Activated naive CD8-positive, alpha-beta T cell treated with anti-CD3 and anti-CD28 coated beads for 36 hours (primary cell): ENCODE measurements around the gene OR10A3. TPM values are rescaled to one million over a fixed set of nuclear protein-coding genes. Genes with fewer than 3 reads are reported as not detected.

Experiments
- DNase-seq: peaks from one replicate; pipeline ENCODE4 v3.0.0; 2021
- H3K27ac Mint-ChIP-seq: one replicate; pipeline ENCODE4 v1.8.0; 2022; ENCODE audit warnings: mild to moderate bottlenecking, moderate library complexity, mixed read lengths
- H3K27me3 Mint-ChIP-seq: one replicate; pipeline ENCODE4 v1.8.0; 2022; ENCODE audit warnings: mild to moderate bottlenecking, mixed read lengths
- H3K36me3 Mint-ChIP-seq: one replicate; pipeline ENCODE4 v1.8.0; 2021; ENCODE audit warnings: mild to moderate bottlenecking, mixed read lengths
- H3K4me1 Mint-ChIP-seq: one replicate; pipeline ENCODE4 v1.8.0; 2021; ENCODE audit warnings: mixed read lengths
- H3K4me3 Mint-ChIP-seq: one replicate; pipeline ENCODE4 v1.8.0; 2022; ENCODE audit warnings: mild to moderate bottlenecking, moderate library complexity, mixed read lengths
- H3K9me3 Mint-ChIP-seq: one replicate; pipeline ENCODE4 v1.8.0; 2022; ENCODE audit warnings: mixed read lengths
- total RNA-seq, 2 experiments: library from RNA; stranded (reverse); gene quantifications; one replicate each; pipeline ENCODE4 v1.2.3, GENCODE V29; 2021

The OR10A3 gene
- total RNA-seq, 2 experiments from 2014 or later = not detected

DNA sequence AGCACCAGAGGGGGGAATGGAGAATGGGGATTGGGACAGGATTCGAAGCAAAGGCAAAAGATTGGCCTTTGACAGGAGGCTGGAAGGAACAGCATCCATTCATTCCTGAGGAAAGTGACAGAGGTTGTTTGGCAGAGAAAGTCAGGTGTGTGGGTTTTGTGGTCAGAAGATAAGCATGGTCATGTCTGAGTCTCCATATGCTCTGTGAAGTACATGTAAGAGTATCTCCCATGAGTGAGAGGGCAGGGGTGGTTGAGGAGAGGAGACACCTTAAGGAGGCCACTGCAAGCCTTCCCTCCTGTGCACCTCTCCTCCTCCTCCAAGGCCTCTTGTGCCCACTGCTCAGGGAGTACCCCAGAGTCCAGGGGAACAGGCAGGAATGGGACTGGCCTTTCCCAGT, 25.6 kb upstream of the OR10A3 start:
- Mint-ChIP-seq H3K27me3 (peaks cover 4% of the 10 kb centered on the region), H3K36me3 (no peaks in the 10 kb centered on the region), H3K4me3 (no peak overlapping the region), H3K9me3 (no peaks in the 10 kb centered on the region), H3K27ac (no peak overlapping the region), H3K4me1 (no peaks in the 10 kb centered on the region)
- DNase-seq = no peak

DNA sequence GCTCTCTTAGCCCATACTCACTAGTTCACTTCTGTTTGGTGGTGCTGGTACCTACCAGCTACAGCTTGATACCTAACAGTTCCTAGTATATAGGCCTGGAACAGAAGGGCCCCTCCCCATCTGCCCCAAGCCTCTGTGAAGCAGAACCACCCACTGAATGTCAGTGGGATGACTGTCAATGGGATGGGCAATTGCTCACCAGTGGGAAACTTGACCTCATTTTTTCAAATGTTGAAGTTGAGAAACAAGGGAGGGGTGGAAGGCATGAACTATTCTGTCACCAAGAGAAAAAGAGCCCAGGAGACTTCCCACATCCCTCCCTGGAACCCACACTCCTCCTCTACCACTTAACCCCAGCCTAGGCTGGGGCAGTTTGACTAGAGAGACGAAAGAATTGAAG, 23.9 kb upstream of the OR10A3 start, which contains the start of gene NLRP10:
Gene NLRP10, minus strand, starts transcription at position 62 of the 400 bp plus-strand sequence. CDS start 1,952 bp downstream, outside the sequence.
- H3K9me3 Mint-ChIP-seq = no peaks in the 10 kb centered on the region
- no peaks in the 10 kb centered on the region for H3K4me1 Mint-ChIP-seq
- no peaks in the 10 kb centered on the region for H3K36me3 Mint-ChIP-seq
- no peak within 1 kb of the TSS for H3K4me3 Mint-ChIP-seq
- H3K27ac Mint-ChIP-seq = no peak within 1 kb of the TSS
- DNase-seq = no peak
- peaks cover 13% of the 10 kb centered on the region for H3K27me3 Mint-ChIP-seq

DNA sequence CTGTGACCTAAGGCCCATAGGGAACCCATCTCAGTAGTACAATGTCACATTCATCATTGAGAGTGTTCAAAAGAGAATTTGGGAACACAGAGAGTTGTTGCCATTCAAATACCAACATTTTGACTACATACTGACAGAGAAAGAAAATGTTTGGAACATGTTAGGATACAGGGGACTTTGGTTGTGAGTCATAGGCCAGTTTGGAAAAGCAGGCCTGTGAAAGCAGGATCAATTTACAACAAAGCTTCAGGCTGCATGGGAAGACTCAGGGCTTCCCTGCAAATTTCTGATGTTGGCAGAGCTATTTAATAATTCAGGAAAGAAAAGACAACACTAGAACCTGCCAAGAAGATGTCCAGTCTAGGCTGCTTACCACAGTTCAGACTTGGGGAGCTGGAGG, 23.4 kb upstream of the OR10A3 start:
- no peaks in the 10 kb centered on the region for H3K4me1 Mint-ChIP-seq
- H3K9me3 Mint-ChIP-seq = no peaks in the 10 kb centered on the region
- H3K27me3 Mint-ChIP-seq = peaks cover 14% of the 10 kb centered on the region
- no peak overlapping the region for H3K4me3 Mint-ChIP-seq
- H3K27ac Mint-ChIP-seq = no peak overlapping the region
- no peak for DNase-seq
- no peaks in the 10 kb centered on the region for H3K36me3 Mint-ChIP-seq

DNA sequence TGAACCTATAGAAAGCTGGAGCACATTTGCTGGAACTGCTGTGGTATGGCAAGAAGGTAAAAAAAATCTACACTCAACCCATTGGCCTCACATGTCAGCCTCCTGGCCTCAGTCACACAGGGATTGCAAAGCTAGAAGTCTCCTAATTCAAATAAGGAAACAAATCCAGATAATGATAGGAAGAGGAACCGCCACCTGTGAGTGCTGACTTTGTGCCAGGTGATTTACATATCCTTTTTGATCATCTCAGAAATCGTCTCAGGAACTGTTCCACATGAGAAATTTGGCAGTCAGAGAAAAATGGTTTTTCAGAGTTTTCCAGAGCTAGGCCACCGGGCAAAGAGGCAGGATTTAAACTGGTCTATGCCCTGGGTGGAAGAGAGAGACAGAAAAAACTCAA, 22.8 kb upstream of the OR10A3 start:
- no peak overlapping the region for H3K27ac Mint-ChIP-seq
- no peak overlapping the region for H3K4me3 Mint-ChIP-seq
- no peak for DNase-seq
- H3K27me3 Mint-ChIP-seq = peaks cover 21% of the 10 kb centered on the region
- H3K36me3 Mint-ChIP-seq = no peaks in the 10 kb centered on the region
- H3K4me1 Mint-ChIP-seq = no peaks in the 10 kb centered on the region
- H3K9me3 Mint-ChIP-seq = no peaks in the 10 kb centered on the region

DNA sequence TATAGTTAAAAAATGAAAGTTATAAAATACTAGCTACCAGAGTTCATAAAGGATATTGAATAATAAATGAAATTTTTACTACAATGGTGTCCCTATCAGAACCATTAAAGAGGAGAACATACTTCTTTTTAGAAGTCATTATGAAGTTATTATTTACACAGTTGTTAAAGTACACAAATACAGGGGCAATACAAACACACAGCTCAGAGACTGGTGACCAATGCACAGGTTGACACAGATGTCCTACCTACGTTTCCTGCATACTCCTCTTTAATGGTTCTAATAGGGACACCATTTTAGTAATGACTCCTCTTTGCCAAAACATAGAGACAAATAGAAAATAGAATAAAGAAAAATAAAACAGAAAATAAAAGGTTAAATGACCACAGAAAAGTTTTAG, 13.7 kb upstream of the OR10A3 start:
- Mint-ChIP-seq H3K9me3 (peaks cover 2% of the 10 kb centered on the region), H3K27me3 (peaks cover 19% of the 10 kb centered on the region), H3K4me3 (no peak overlapping the region), H3K36me3 (no peaks in the 10 kb centered on the region), H3K27ac (no peak overlapping the region), H3K4me1 (no peaks in the 10 kb centered on the region)
- DNase-seq = no peak

DNA sequence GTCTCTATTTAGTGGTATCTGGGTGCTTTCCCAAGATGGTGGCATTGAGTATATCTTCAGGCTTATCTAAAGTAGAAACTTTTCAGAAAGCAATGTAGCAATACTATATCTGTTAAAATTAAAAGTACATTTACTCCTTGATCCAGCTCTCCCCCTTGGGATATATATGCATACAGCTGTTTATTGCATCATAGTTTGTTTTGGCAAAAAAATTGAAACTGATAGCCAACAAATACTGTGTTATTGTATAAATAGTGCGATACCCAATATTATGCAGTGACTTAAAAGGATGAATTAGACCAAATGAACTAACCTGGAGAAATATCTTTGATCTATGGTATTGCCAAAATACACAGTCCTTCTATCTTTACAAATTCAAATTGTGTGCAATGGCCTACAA, 8.4 kb upstream of the OR10A3 start:
- DNase-seq = no peak
- H3K36me3 Mint-ChIP-seq = no peaks in the 10 kb centered on the region
- peaks cover 29% of the 10 kb centered on the region for H3K27me3 Mint-ChIP-seq
- no peaks in the 10 kb centered on the region for H3K4me1 Mint-ChIP-seq
- no peak overlapping the region for H3K4me3 Mint-ChIP-seq
- no peak overlapping the region for H3K27ac Mint-ChIP-seq
- H3K9me3 Mint-ChIP-seq = no peaks in the 10 kb centered on the region

DNA sequence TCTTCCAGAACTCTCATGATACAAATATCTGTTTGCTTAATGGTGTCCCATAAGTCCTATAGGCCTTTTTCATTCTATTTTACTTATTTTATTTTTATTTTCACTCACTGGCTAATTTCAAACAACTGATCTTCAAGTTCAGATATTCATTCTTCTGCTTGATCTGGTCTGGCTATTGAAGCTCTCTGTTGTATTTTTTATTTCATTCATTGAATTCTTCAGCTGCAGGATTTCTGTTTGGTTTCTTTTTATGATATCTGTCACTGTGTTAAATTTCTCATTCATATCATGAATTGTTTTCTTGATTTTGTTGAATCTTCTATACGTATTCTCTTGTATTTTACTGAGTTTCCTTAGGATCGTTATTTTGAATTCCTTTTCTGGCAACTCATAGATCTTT, 2.6 kb upstream of the OR10A3 start:
- DNase-seq = no peak
- no peak overlapping the region for H3K27ac Mint-ChIP-seq
- H3K27me3 Mint-ChIP-seq = peaks cover 23% of the 10 kb centered on the region
- H3K9me3 Mint-ChIP-seq = peaks cover 18% of the 10 kb centered on the region
- H3K4me1 Mint-ChIP-seq = no peaks in the 10 kb centered on the region
- no peak overlapping the region for H3K4me3 Mint-ChIP-seq
- no peaks in the 10 kb centered on the region for H3K36me3 Mint-ChIP-seq

DNA sequence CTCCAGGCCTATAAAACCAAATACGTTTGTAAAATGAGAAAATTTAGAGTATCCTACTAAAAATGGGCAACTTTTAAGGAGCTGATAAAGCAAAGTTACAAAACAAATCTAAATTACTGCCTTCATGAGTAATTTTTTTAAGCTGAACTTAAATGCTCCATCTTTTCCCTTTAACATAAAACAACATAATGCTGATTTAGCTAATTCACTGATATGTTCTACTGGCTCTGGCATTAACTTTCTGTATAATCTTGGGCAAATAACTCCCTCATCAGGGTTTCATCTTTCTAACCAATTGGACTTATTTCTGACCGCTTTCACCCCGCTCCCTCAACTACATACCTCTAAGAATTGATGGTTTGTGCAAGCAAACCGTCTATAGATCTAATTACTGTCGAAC, 362 bp downstream of the OR10A3 start:
- no peaks in the 10 kb centered on the region for H3K4me1 Mint-ChIP-seq
- H3K9me3 Mint-ChIP-seq = peaks cover 18% of the 10 kb centered on the region
- H3K36me3 Mint-ChIP-seq = no peaks in the 10 kb centered on the region
- no peak overlapping the region for H3K4me3 Mint-ChIP-seq
- H3K27ac Mint-ChIP-seq = no peak overlapping the region
- no peak for DNase-seq
- H3K27me3 Mint-ChIP-seq = no peaks in the 10 kb centered on the region

DNA sequence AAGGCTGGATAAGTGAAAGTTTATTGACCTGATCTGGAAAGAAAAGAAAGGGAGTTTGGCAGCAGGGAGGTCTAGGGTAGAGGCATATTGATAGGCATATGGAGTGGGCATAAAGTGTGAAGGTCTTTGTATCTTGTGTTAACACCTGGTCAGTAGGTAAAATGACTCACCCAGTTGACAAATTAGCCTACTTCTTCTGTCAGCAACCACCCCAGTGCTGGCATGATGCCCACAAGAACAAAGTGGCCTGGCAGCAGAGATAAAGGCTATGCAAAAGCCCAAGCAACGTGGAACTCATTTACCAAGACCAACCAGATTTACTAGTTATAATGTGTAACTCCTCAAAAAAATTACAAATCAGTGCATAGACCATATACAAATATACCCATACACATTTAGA, 4.9 kb downstream of the OR10A3 start:
- Mint-ChIP-seq H3K9me3 (no peaks in the 10 kb centered on the region), H3K27ac (no peak overlapping the region), H3K36me3 (no peaks in the 10 kb centered on the region), H3K4me3 (no peak overlapping the region), H3K27me3 (peaks cover 26% of the 10 kb centered on the region), H3K4me1 (no peaks in the 10 kb centered on the region)
- DNase-seq = no peak

DNA sequence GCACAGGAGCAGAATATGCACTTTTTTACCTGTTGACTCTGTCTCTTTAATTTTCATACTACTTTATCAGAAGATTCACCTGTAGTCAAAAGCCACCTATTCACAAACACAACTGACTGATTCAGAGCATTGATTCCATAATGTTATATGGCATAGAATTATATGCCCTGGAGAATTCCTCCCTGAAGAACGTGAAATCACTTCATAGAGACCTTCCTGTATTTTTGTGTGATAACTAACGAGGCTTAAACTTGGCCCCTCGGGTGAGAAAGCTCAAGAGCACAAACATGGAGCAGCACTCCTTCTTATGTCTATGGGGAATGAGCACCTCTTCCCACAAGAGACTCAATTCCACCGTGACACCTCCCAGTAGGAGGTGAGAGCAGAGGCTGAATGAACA, 10.3 kb downstream of the OR10A3 start, which contains the start of gene OR10A6:
Gene OR10A6, minus strand, starts transcription at position 101 of the 400 bp plus-strand sequence. CDS start 2,606 bp downstream, outside the sequence.
- no peaks in the 10 kb centered on the region for H3K9me3 Mint-ChIP-seq
- H3K27ac Mint-ChIP-seq = no peak within 1 kb of the TSS
- H3K4me1 Mint-ChIP-seq = no peaks in the 10 kb centered on the region
- H3K4me3 Mint-ChIP-seq = no peak within 1 kb of the TSS
- no peaks in the 10 kb centered on the region for H3K36me3 Mint-ChIP-seq
- H3K27me3 Mint-ChIP-seq = peaks cover 58% of the 10 kb centered on the region
- no peak for DNase-seq

DNA sequence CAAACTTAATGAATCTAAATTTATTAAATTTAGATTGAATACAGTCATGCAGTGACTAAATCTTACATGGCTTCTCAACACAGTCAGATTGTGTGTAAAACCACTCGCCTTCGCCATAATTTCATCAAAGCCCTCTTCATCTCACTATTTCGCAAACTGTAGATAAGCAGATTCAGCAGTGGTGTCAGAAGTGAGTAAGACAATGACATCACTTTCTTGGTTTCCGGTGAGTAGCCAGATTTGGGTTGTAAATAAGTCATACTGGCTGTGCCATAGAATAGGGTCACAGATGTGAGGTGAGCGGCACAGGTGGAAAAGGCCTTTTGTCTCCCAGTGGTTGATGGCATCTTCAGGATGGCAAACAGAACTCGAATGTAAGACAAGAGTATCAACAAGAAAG, 13.9 kb downstream of the OR10A3 start:
- H3K36me3 Mint-ChIP-seq = no peaks in the 10 kb centered on the region
- no peak for DNase-seq
- H3K9me3 Mint-ChIP-seq = no peaks in the 10 kb centered on the region
- H3K27me3 Mint-ChIP-seq = peaks cover 46% of the 10 kb centered on the region
- H3K4me1 Mint-ChIP-seq = no peaks in the 10 kb centered on the region
- no peak overlapping the region for H3K27ac Mint-ChIP-seq
- no peak overlapping the region for H3K4me3 Mint-ChIP-seq

DNA sequence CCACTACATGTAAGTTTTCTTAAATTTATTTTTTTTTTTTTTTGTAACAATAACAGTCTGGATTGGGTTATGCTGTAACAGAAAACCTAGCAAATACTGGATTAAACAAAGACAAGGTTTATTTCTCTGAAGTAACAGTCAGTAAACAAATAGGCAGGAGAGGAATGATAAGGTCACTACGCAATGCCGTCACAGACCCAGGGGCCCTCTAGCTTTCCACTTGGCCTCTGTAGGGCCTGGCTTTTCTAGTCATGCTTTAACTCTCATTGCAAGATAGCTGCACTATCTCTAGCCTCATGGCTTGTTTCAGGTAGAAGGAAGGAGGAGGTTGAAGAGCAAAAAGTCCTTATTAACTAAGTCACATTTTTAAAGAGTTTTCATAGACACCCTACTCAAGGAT, 17.0 kb downstream of the OR10A3 start:
- H3K27me3 Mint-ChIP-seq = peaks cover 31% of the 10 kb centered on the region
- H3K4me1 Mint-ChIP-seq = no peaks in the 10 kb centered on the region
- no peak for DNase-seq
- H3K9me3 Mint-ChIP-seq = no peaks in the 10 kb centered on the region
- no peak overlapping the region for H3K4me3 Mint-ChIP-seq
- H3K27ac Mint-ChIP-seq = no peak overlapping the region
- H3K36me3 Mint-ChIP-seq = no peaks in the 10 kb centered on the region

DNA sequence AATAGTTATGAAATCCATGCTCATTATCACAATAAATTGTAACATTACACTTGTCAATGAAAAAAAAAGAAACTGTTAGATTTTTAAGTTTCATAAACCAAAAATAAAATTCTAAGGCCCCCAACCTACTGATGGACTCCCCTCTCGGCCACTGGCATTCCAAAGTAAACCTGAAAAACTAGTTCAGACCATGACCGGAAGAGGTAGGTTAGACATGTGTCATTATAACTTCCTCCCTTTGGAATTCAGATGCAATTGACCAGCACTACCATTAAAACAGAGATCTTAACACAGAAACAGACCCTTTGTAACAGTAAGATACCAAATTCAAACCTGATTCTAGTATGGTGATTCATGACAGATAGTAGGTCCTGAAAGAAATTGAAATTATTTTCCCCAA, 23.4 kb downstream of the OR10A3 start:
- Mint-ChIP-seq H3K4me1 (no peaks in the 10 kb centered on the region), H3K4me3 (no peak overlapping the region)

DNA sequence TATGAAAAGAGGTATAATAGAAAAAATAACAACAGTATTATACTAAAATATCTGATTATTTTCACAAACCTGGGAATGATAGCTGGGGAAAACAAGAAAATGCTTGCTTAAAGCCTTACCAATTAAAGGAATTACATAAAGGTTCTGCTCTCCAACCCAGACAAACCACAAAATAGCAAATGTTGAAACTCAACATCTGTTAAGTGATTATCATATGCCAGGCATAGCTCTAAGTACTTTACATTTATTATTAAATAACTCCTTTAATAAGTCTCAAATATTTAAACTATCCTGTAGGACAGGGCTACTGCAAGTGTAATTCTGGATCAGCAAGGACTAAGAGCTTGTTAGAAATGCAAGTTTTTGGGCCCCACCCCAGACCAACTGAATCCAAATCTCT, 30.5 kb downstream of the OR10A3 start:
- no peak for DNase-seq

More for the DNA sequence above, 23.4 kb downstream of the OR10A3 start:
- Mint-ChIP-seq H3K27me3 (peaks cover 5% of the 10 kb centered on the region), H3K27ac (no peak overlapping the region), H3K36me3 (no peaks in the 10 kb centered on the region), H3K9me3 (no peaks in the 10 kb centered on the region)
- DNase-seq = no peak

DNA sequence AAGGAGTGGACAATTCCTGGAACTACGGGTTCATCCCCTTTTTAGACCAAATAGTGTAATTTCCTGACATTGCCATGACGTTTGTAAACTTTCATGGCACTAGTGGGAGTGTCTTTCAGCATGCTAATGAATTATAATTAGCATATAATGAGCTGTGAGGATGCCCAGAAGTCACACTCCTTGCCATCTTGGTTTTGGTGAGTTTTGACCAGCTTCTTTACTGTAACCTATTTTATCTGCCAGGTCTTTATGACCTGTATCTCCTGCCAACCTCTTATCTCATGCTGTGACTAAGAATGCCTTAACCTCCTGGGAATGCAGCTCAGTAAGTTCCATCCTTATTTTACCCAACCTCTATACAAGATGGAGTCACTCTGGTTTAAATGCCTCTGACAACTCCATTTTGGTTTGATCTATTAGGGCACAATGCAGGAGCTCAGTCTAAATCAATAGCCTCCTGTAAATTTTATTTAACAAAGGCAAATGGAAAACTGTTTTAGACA, 31.2 kb downstream of the OR10A3 start:
- no peaks in the 10 kb centered on the region for H3K36me3 Mint-ChIP-seq
- no peaks in the 10 kb centered on the region for H3K9me3 Mint-ChIP-seq

More for the DNA sequence above, 30.5 kb downstream of the OR10A3 start:
- H3K27me3 Mint-ChIP-seq = peaks cover 23% of the 10 kb centered on the region
- H3K36me3 Mint-ChIP-seq = no peaks in the 10 kb centered on the region
- no peak overlapping the region for H3K4me3 Mint-ChIP-seq
- H3K4me1 Mint-ChIP-seq = no peaks in the 10 kb centered on the region
- H3K27ac Mint-ChIP-seq = no peak overlapping the region
- no peaks in the 10 kb centered on the region for H3K9me3 Mint-ChIP-seq

DNA sequence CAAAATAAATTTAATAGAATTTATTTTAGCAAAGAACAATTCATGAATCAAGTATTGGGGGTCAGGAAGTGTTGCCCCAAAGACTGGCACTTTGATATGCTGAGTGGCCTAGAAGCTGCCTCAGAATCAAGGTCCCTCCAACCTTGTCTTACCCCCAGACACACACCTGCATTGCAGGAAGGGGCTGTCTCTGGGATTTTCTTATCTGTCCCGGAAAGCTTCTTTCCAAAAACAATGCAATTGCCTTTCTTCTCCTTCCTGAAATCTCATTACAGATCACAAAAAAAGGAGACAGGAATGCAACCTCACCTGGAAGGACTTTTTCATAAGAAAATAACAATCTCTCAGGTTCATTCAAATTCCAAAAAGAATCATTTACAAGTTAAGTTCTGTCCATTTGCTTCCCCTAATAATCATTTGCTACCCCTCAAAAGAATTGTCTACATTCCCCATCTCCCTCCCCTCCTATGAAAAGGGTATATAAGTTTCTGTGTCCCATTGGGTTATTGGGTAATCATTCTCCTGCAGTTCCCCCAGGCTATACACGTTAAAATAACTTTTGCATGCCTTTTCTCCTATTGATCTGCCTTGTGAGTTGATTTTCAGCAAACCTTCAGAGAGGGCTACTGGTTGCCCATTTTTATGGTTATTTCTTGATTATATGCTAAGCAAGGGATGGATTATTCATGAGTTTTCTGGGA, 31.8 kb downstream of the OR10A3 start:
- Mint-ChIP-seq H3K4me3 (no peak overlapping the region), H3K9me3 (no peaks in the 10 kb centered on the region), H3K4me1 (no peaks in the 10 kb centered on the region), H3K27ac (no peak overlapping the region), H3K36me3 (no peaks in the 10 kb centered on the region), H3K27me3 (peaks cover 28% of the 10 kb centered on the region)
- no peak for DNase-seq

More for the DNA sequence above, 31.2 kb downstream of the OR10A3 start:
- no peaks in the 10 kb centered on the region for H3K4me1 Mint-ChIP-seq
- H3K27ac Mint-ChIP-seq = no peak overlapping the region
- no peak for DNase-seq
- peaks cover 28% of the 10 kb centered on the region for H3K27me3 Mint-ChIP-seq
- no peak overlapping the region for H3K4me3 Mint-ChIP-seq
